ENCODE measurements around the gene FPR1. TPM values are rescaled to one million over a fixed set of nuclear protein-coding genes. Genes with fewer than 3 reads are reported as not detected.

FPR1 gene
- total and polyA plus RNA-seq, 2 of the 13 experiments (the other 11 are each of a cell fraction or from before 2014, with no cell fraction given) = not detected

GRCh38 chr19:51761696-51762095, 10.0 kb upstream of the FPR1 start:
- in situ Hi-C loops (cut with HindIII; ENCODE audit: extremely low pct_ligation_motif_present, low pct_unique_long_range_greater_than_20kb) (no loop called here), intact Hi-C loops (cut with micrococcal nuclease; ENCODE audit: unreplicated experiment) (no loop called here)
- no peak overlapping the region for H3K4me3 ChIP-seq (replicated peaks in 1 of 3; ENCODE audit: insufficient read depth in 1 of 3, low read depth in 2 of 3, low read length in 3 of 3)
- no peak for FAIRE-seq
- H3K36me3 ChIP-seq (replicated peaks in 1 of 2; ENCODE audit: control insufficient read depth in 1 of 2, insufficient read depth in 2 of 2, low read length in 2 of 2) = no peaks in the 10 kb centered on the region
- H3K9me3 ChIP-seq (ENCODE audit: low read length) = no peaks in the 10 kb centered on the region; the same call in 1 of the 2 replicates
- 46% methylated on average over 7 of the region's 7 CpGs for WGBS (ENCODE audit: low lambda C conversion rate)
- DNase-seq (ENCODE audit: low spot score) = no peak
- H3K27ac ChIP-seq (ENCODE audit: extremely low read length, insufficient read depth, low read length) = no peak overlapping the region
- ChIA-PET POLR2A (no interaction called here), CTCF (ENCODE audit: low intra/inter-chr PET ratio, low total read pairs) (no interaction called here)
- TF ChIP-seq ZNF7 (CRISPR knock-in tag; IDR thresholded peaks at IDR 0.05) (no peak), KAT7 (CRISPR knock-in tag; IDR thresholded peaks at IDR 0.05; ENCODE audit: borderline replicate concordance) (no peak), ASH2L (IDR thresholded peaks at IDR 0.05; ENCODE audit: insufficient read length, low read depth, low read length) (no peak), ZNF549 (CRISPR knock-in tag; IDR thresholded peaks at IDR 0.05) (no peak), REST (IDR thresholded peaks at IDR 0.05; ENCODE audit: borderline replicate concordance in 1 of 2, low read depth in 1 of 2, low read length in 2 of 2) (no peak), TSC22D2 (CRISPR knock-in tag; IDR thresholded peaks at IDR 0.05; ENCODE audit: borderline replicate concordance) (no peak), ZNF230 (CRISPR knock-in tag; IDR thresholded peaks at IDR 0.05) (no peak), ZNF350 (CRISPR knock-in tag; IDR thresholded peaks at IDR 0.05; ENCODE audit: borderline replicate concordance, low read depth) (no peak)
- no TSS peak for BruUV-seq (replicated peaks)
- H3K27me3 ChIP-seq (ENCODE audit: control insufficient read depth in 1 of 2, insufficient read depth in 2 of 2, low read length in 2 of 2) = peaks cover 0 to 5% of the 10 kb centered on the region in 2 experiments; a peak in 2 of 5 replicates
- no peak overlapping the region for H2AFZ ChIP-seq (ENCODE audit: low read length)
- no peak for ATAC-seq
- H3K4me1 ChIP-seq (ENCODE audit: insufficient read depth, low read length) = no peaks in the 10 kb centered on the region
- H4K20me1 ChIP-seq (ENCODE audit: insufficient read depth, low read length) = no peaks in the 10 kb centered on the region
- no peak overlapping the region for H3K4me2 ChIP-seq (ENCODE audit: low read depth, low read length)
- no peak overlapping the region for H3K9ac ChIP-seq (ENCODE audit: insufficient read depth, low read depth, low read length)
- H3K79me2 ChIP-seq (ENCODE audit: insufficient read depth, low read length) = no peaks in the 10 kb centered on the region
